Muscle of back (tissue), 11 donors: ENCODE data around the gene BRK1. TPM values are rescaled to one million over a fixed set of nuclear protein-coding genes. Genes with fewer than 3 reads are reported as not detected.
A peak's percentile ranks its signal among the peaks of the same experiment; 100 is the strongest.
"Not testable (repeated sequence)": the region's sequence is repeated elsewhere in the genome, so short reads cannot be mapped to it uniquely, and the experiment has no call there.

Experiments
- DNase-seq, 3 donors: peaks; one replicate each; pipeline versions ENCODE4 v3.0.0 to v3.0.0-alpha.2; 2013
- polyA plus RNA-seq, 10 donors: library from polyadenylated mRNA; unstranded; fragments of 120-200 nt; gene quantifications; one replicate each; pipeline ENCODE4 v1.2.1, GENCODE V29; 2013; ENCODE audit not compliant: insufficient read length in 10 of 10

Gene BRK1
- polyA plus RNA-seq, 10 donors, result 119 to 163 (median 143) TPM

- DNase-seq, result peak in 1 of 3 donors; percentile 17
Measured at GRCh38 chr3:10140996-10141546, 25.6 kb downstream of the BRK1 start.

- peak in 1 of 3 donors; percentile 14 for DNase-seq
Measured at GRCh38 chr3:10142707-10143560, 27.5 kb downstream of the BRK1 start.

GRCh38 chr3:10145685-10146084 lies 30.2 kb downstream of the BRK1 start:
- DNase-seq, result no peak

GRCh38 chr3:10149226-10149625 lies 33.8 kb downstream of the BRK1 start:
- DNase-seq, result no peak

- no peak for DNase-seq
Measured at GRCh38 chr3:10150987-10151386, 35.5 kb downstream of the BRK1 start.

- no peak for DNase-seq
Measured at GRCh38 chr3:10154335-10155122, 39.1 kb downstream of the BRK1 start.

- no peak for DNase-seq
Measured at GRCh38 chr3:10155123-10155472, 39.6 kb downstream of the BRK1 start.

- no peak for DNase-seq
Measured at GRCh38 chr3:10155658-10156057, 40.2 kb downstream of the BRK1 start.

- peak in 2 of 3 donors; percentile 46 to 65 for DNase-seq
Measured at GRCh38 chr3:10157031-10157430, 41.6 kb downstream of the BRK1 start.

GRCh38 chr3:10158555-10158954 lies 43.1 kb downstream of the BRK1 start:
- not testable (repeated sequence) for DNase-seq

GRCh38 chr3:10160346-10160745 lies 44.9 kb downstream of the BRK1 start:
- DNase-seq, result peak in 2 of 3 donors; percentile 21 to 42

GRCh38 chr3:10160925-10161324 lies 45.5 kb downstream of the BRK1 start:
- DNase-seq, result no peak

- no peak for DNase-seq
Measured at GRCh38 chr3:10162185-10162584, 46.7 kb downstream of the BRK1 start.

- DNase-seq, result not testable (repeated sequence)
Measured at GRCh38 chr3:10164201-10164545, 48.7 kb downstream of the BRK1 start.

- DNase-seq, result peak; percentile 24 to 85 (median 61)
Measured at GRCh38 chr3:10164546-10165393, 49.3 kb downstream of the BRK1 start, which contains the start of gene IRAK2. Gene IRAK2 (plus strand): TSS chr3:10164919. CDS start chr3:10164955, 36 bp downstream.

GRCh38 chr3:10166213-10166604 lies 50.7 kb downstream of the BRK1 start:
- DNase-seq, result no peak

- DNase-seq, result no peak
Measured at GRCh38 chr3:10169000-10169496, 53.6 kb downstream of the BRK1 start.

- DNase-seq, result no peak
Measured at GRCh38 chr3:10170915-10171478, 55.5 kb downstream of the BRK1 start.

- no peak for DNase-seq
Measured at GRCh38 chr3:10173095-10173925, 57.8 kb downstream of the BRK1 start.

GRCh38 chr3:10173926-10174435 lies 58.5 kb downstream of the BRK1 start:
- peak; percentile 41 to 70 (median 46) for DNase-seq
